Cardiac muscle cell (in vitro differentiated cells and primary cell): ENCODE measurements around the gene DDIT4L. TPM values are rescaled to one million over a fixed set of nuclear protein-coding genes. Genes with fewer than 3 reads are reported as not detected.

Experiments used
- DNase-seq, 2 donors: peaks; one replicate each; pipeline versions ENCODE4 v3.0.0 to v3.0.0-alpha.2; 2010 to 2017; ENCODE audit warnings: low read depth in 1 of 2, low spot score in 1 of 2
- H3K27ac ChIP-seq: fragments of 200-600 bp; sonication (generic); 2 replicates; pipeline ENCODE4 v1.5.1; 2016
- H3K27me3 ChIP-seq: fragments of 200-600 bp; sonication (generic); 2 replicates; pipeline ENCODE4 v1.6.0; 2016; ENCODE audit warnings: control low read depth
- H3K36me3 ChIP-seq: fragments of 200-600 bp; sonication (generic); 2 replicates; pipeline ENCODE4 v1.5.1; 2016; ENCODE audit warnings: control low read depth
- H3K4me1 ChIP-seq: fragments of 200-600 bp; sonication (generic); 2 replicates; pipeline ENCODE4 v1.8.1; 2017; ENCODE audit warnings: low read depth, mild to moderate bottlenecking, mixed run types
- H3K4me3 ChIP-seq: fragments of 200-600 bp; sonication (generic); 2 replicates; pipeline ENCODE4 v1.5.1; 2016; ENCODE audit warnings: mild to moderate bottlenecking
- H3K9me3 ChIP-seq: fragments of 200-600 bp; sonication (generic); 2 replicates; pipeline ENCODE4 v1.5.1; 2017; ENCODE audit warnings: low read depth, mild to moderate bottlenecking, control low read depth
- CTCF ChIP-seq: IDR thresholded peaks from 2 replicates; pipeline ENCODE4 v1.5.1; 2012; ENCODE audit warnings: low read depth, mild to moderate bottlenecking, low read length
- polyA plus RNA-seq: library from polyadenylated mRNA; unstranded; fragments of >200 nt; fragmentation: Nextera tagmentation; extraction: Ambion mirVana; gene quantifications from 2 replicates; pipeline ENCODE4 v1.2.1, GENCODE V29; 2016
- total RNA-seq: library from RNA; depleted of rRNA; stranded (reverse); fragments of >200 nt; gene quantifications from 2 replicates; pipeline ENCODE4 v1.2.3, GENCODE V29; 2016

The DDIT4L gene
- total and polyA plus RNA-seq, 2 experiments from 2014 or later = 4.6 to 5.0 TPM

- H3K4me1 ChIP-seq = peaks cover 12% of the 10 kb centered on the region
- H3K36me3 ChIP-seq = no peaks in the 10 kb centered on the region
- no peak for TF ChIP-seq CTCF
- H3K4me3 ChIP-seq = no peak overlapping the region
- no peaks in the 10 kb centered on the region for H3K9me3 ChIP-seq
- H3K27me3 ChIP-seq = no peaks in the 10 kb centered on the region
- no peak for DNase-seq
- H3K27ac ChIP-seq = no peak overlapping the region
Measured at GRCh38 chr4:100187781-100188180, 2.5 kb downstream of the DDIT4L start.

- DNase-seq = no peak
- no peak overlapping the region for H3K4me3 ChIP-seq
- H3K4me1 ChIP-seq = peaks cover 12% of the 10 kb centered on the region
- no peaks in the 10 kb centered on the region for H3K9me3 ChIP-seq
- H3K27ac ChIP-seq = no peak overlapping the region
- no peaks in the 10 kb centered on the region for H3K36me3 ChIP-seq
- no peaks in the 10 kb centered on the region for H3K27me3 ChIP-seq
- TF ChIP-seq CTCF = no peak
Measured at GRCh38 chr4:100184787-100185186, 5.5 kb downstream of the DDIT4L start.

GRCh38 chr4:100177855-100178254 lies 12.4 kb downstream of the DDIT4L start:
- Histone ChIP-seq H3K27me3 (no peaks in the 10 kb centered on the region), H3K9me3 (no peaks in the 10 kb centered on the region), H3K4me1 (no peaks in the 10 kb centered on the region), H3K4me3 (no peak overlapping the region), H3K27ac (no peak overlapping the region), H3K36me3 (no peaks in the 10 kb centered on the region)
- DNase-seq = no peak
- TF ChIP-seq CTCF = no peak

GRCh38 chr4:100177126-100177525 lies 13.1 kb downstream of the DDIT4L start:
- H3K27me3 ChIP-seq = no peaks in the 10 kb centered on the region
- H3K4me1 ChIP-seq = no peaks in the 10 kb centered on the region
- H3K27ac ChIP-seq = no peak overlapping the region
- H3K9me3 ChIP-seq = no peaks in the 10 kb centered on the region
- no peak overlapping the region for H3K4me3 ChIP-seq
- TF ChIP-seq CTCF = no peak
- H3K36me3 ChIP-seq = no peaks in the 10 kb centered on the region
- no peak for DNase-seq

GRCh38 chr4:100175858-100176257 lies 14.4 kb downstream of the DDIT4L start:
- Histone ChIP-seq H3K9me3 (no peaks in the 10 kb centered on the region), H3K27ac (no peak overlapping the region), H3K36me3 (no peaks in the 10 kb centered on the region), H3K4me3 (no peak overlapping the region), H3K4me1 (no peaks in the 10 kb centered on the region), H3K27me3 (no peaks in the 10 kb centered on the region)
- no peak for DNase-seq
- no peak for TF ChIP-seq CTCF

GRCh38 chr4:100174985-100175383 lies 15.3 kb downstream of the DDIT4L start:
- Histone ChIP-seq H3K9me3 (no peaks in the 10 kb centered on the region), H3K4me1 (no peaks in the 10 kb centered on the region), H3K27ac (no peak overlapping the region), H3K27me3 (no peaks in the 10 kb centered on the region), H3K4me3 (no peak overlapping the region), H3K36me3 (no peaks in the 10 kb centered on the region)
- TF ChIP-seq CTCF = no peak
- DNase-seq = no peak
